Activated naive CD8-positive, alpha-beta T cell (primary cell): ENCODE results near the gene GLRX5.
"Not testable (repeated sequence)": the region's sequence is repeated elsewhere in the genome, so short reads cannot be mapped to it uniquely, and the experiment has no call there.

ENCODE experiments used
- H3K27ac Mint-ChIP-seq: one replicate; pipeline ENCODE4 v1.8.0; 2021; ENCODE audit warnings: mixed read lengths
- H3K27me3 Mint-ChIP-seq: one replicate; pipeline ENCODE4 v1.8.0; 2021; ENCODE audit warnings: mixed read lengths
- H3K36me3 Mint-ChIP-seq: one replicate; pipeline ENCODE4 v1.8.0; 2021; ENCODE audit warnings: mixed read lengths
- H3K4me1 Mint-ChIP-seq: one replicate; pipeline ENCODE4 v1.8.0; 2021; ENCODE audit warnings: low read depth, mixed read lengths
- H3K4me3 Mint-ChIP-seq: one replicate; pipeline ENCODE4 v1.8.0; 2021; ENCODE audit warnings: mild to moderate bottlenecking, mixed read lengths
- H3K9me3 Mint-ChIP-seq: one replicate; pipeline ENCODE4 v1.8.0; 2021; ENCODE audit warnings: low read depth, mixed read lengths

GLRX5 gene

GRCh38 chr14:95569440-95569839 lies 34.6 kb downstream of the GLRX5 start:
- Mint-ChIP-seq H3K27ac (no peak overlapping the region), H3K36me3 (no peaks in the 10 kb centered on the region), H3K4me1 (no peaks in the 10 kb centered on the region), H3K4me3 (no peak overlapping the region), H3K9me3 (no peaks in the 10 kb centered on the region), H3K27me3 (peaks cover 5% of the 10 kb centered on the region)

- no peak overlapping the region for H3K27ac Mint-ChIP-seq
- H3K36me3 Mint-ChIP-seq = no peaks in the 10 kb centered on the region
- H3K4me3 Mint-ChIP-seq = no peak overlapping the region
- H3K9me3 Mint-ChIP-seq = no peaks in the 10 kb centered on the region
- H3K27me3 Mint-ChIP-seq = peaks cover 10% of the 10 kb centered on the region
- H3K4me1 Mint-ChIP-seq = no peaks in the 10 kb centered on the region
Observed at GRCh38 chr14:95573313-95573712, 38.5 kb downstream of the GLRX5 start.

GRCh38 chr14:95575840-95576473 lies 41.1 kb downstream of the GLRX5 start:
- Mint-ChIP-seq H3K4me3 (no peak overlapping the region), H3K27ac (no peak overlapping the region), H3K4me1 (no peaks in the 10 kb centered on the region), H3K36me3 (no peaks in the 10 kb centered on the region), H3K27me3 (peaks cover 10% of the 10 kb centered on the region), H3K9me3 (no peaks in the 10 kb centered on the region)

DNA sequence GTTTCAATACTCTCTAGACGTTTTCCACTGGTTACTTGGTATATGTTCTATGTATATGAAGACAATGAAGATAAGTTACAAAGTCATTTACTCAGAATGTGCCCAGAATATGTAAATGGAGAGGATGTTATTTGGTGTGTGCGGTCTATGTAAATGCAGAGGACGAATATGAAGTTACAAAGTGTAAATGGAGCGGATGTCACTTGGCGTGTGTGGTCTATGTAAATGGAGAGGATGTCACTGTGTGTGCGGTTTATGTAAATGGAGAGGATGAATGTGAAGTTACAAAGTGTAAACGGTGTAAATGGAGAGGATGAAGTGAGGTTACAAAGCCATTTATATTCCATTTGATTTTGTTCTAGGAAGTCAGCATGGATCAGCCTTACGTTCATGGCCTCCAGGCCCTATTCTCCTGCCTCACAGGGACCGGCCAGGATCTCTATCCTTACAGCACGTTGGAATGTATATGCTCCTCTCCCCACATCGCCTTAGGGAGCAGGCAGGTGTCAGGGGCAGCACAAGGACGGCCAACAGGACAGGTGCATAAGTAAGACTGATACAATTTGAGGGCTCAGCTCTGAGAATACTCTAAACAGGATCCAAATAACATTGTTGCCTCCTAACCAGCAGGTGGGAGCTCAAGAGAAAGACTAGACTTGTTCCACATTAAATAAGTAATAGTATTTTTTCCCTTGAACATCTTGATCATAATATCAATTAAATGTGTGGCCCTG lies 42.4 kb downstream of the GLRX5 start:
- Mint-ChIP-seq H3K36me3 (no peaks in the 10 kb centered on the region), H3K4me1 (no peaks in the 10 kb centered on the region), H3K4me3 (no peak overlapping the region), H3K27ac (no peak overlapping the region), H3K9me3 (no peaks in the 10 kb centered on the region), H3K27me3 (peaks cover 10% of the 10 kb centered on the region)

DNA sequence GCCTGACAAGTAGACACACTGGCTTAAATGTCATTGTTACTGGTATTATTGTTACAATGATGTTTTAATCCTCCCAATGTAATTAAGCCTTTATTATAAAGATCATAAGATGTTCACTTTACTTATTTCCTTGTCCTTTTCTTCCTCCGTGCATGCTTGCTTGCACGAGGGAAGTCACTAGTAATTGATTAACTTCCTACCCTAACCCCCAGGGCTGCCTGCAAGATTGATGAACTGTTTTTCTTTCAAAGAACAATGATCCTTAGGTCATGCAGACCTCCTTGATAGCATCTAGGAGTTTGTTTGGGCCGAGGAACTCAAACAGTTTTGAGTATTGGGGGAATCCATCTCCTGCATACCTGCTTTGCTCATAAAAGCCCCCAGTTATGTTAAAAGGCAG lies 43.0 kb downstream of the GLRX5 start:
- H3K27ac Mint-ChIP-seq = no peak overlapping the region
- no peak overlapping the region for H3K4me3 Mint-ChIP-seq
- peaks cover 10% of the 10 kb centered on the region for H3K27me3 Mint-ChIP-seq
- no peaks in the 10 kb centered on the region for H3K4me1 Mint-ChIP-seq
- no peaks in the 10 kb centered on the region for H3K9me3 Mint-ChIP-seq
- H3K36me3 Mint-ChIP-seq = no peaks in the 10 kb centered on the region

- H3K4me3 Mint-ChIP-seq, H3K36me3 Mint-ChIP-seq, H3K9me3 Mint-ChIP-seq, H3K27ac Mint-ChIP-seq, H3K4me1 Mint-ChIP-seq: not testable (repeated sequence)
- peaks cover 15% of the 10 kb centered on the region for H3K27me3 Mint-ChIP-seq
Observed at GRCh38 chr14:95583836-95584617, 49.2 kb downstream of the GLRX5 start.

DNA sequence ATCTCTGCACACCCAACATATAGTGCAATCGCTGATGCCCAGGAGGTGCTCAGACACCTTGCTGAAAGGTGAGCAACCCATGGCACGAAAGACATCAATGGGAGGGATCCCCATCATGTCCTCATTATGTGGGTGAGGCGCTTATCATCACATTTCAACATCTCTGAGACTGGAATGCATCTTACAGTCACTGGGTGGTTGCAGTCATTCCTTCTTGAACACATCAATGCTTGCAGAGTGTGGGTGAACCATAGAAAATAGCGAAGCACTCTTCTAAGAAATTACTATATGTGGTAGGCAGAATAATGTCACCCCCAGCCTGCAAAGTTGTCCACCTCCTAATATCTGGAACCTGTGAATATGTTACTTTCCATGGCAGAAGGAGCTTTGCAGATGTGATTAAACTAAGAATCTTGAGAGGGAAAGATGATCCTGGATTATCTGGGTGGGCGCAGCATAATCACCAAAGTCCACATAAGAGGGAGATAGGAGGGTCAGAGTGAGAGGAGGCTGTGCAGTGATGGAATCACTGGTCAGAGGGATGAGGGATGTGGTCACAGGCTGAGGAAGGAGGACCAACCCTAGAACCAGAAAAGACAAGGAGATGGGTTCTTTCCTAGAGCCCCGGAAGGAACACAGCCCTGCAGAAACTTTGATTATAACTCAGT lies 51.2 kb downstream of the GLRX5 start:
- Mint-ChIP-seq H3K27ac (no peak overlapping the region), H3K36me3 (peaks cover 2% of the 10 kb centered on the region), H3K4me1 (no peaks in the 10 kb centered on the region), H3K9me3 (peaks cover 5% of the 10 kb centered on the region), H3K27me3 (peaks cover 16% of the 10 kb centered on the region), H3K4me3 (no peak overlapping the region)

- not testable (repeated sequence) for H3K9me3 Mint-ChIP-seq, H3K4me1 Mint-ChIP-seq, H3K36me3 Mint-ChIP-seq, H3K27ac Mint-ChIP-seq, H3K4me3 Mint-ChIP-seq
- peaks cover 10% of the 10 kb centered on the region for H3K27me3 Mint-ChIP-seq
Observed at GRCh38 chr14:95591182-95591581, 56.3 kb downstream of the GLRX5 start.
